NCI-H1417 (cell line): ENCODE data around the gene PNPLA2.

ENCODE experiments used
- DNase-seq, 3 experiments: peaks; one replicate each; lab custom pipeline; 2025; lab: John Stamatoyannopoulos, UW

The PNPLA2 gene

DNA sequence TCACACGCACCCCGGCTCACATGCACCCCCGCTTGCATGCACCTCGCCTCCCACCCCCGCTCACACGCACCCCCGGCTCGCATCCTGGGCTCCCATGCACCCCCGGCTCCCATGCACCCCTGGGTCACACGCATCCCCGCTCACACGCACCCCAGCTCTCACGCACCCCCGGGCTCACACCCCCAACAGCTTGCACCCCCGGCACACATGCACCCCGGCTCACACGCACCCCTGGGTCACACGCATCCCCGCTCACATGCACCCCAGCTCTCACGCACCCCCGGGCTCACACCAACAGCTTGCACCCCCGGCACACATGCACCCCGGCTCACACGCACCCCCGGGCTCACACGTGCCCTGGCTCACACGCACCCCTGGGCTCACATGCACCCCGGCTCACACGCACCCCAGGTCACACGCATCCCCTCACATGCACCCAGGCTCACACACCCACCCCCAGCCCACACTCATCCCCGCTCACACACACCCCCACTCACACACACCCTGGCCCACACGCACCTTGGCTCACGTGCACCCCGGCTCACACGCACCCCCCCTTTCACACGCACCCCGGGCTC lies 40.1 kb downstream of the PNPLA2 start:
- DNase-seq, result no peak

DNA sequence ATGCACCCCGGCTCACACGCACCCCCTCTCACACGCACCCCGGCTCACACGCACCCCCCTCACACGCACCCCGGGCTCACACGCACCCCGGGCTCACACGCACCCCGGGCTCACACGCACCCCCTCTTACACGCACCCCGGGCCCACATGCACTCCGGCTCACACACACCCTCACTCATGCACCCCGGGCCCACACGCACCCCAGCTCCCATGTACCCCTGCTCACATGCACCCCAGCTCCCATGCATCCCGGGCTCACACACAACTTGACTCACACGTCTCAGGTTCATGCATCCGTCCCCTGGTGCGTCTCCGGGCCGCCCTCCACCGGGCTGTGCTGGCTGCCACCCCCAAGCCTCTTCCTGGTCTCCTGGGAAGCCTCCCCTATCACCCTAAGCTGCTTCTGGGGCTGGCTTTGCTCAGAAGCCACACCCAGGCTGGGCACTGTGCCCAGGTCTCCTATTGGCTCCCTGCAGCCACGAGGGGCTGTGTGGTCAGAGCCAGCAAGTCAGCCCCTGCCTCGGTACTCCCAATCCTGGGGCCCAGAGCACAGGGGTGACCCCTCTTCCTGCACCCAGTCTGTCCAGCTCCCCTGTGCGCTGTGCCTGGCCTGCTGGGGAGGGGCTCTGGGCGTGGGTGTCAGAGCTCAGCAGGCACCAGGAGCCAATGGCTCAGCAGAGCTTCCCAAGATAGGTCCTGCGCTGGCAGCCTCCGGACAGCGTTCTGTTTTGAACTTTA lies 40.8 kb downstream of the PNPLA2 start:
- peak; percentile 56 to 70 (median 60) for DNase-seq

GRCh38 chr11:860234-861104 lies 41.8 kb downstream of the PNPLA2 start:
- no peak for DNase-seq

DNA sequence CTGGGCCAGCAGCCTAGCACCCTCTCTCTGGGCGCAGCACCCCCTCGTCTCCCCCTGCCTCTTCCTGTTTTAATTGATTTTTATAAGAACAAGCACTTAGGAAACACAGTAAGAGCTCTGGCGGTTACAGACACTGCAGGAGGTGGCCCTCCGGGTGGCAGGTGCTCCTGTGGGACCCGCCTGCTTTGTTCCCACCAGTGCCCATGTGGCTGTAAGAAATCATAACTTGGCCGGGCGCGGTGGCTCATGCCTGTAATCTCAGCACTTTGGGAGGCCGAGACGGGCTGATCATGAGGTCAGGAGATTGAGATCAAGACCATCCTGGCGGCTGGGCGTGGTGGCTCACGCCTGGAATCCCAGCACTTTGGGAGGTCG lies 42.4 kb downstream of the PNPLA2 start:
- DNase-seq, result peak in 2 of 3 experiments; percentile 53 to 77

- no peak for DNase-seq
These were observed 43.5 kb downstream of the PNPLA2 start for GRCh38 chr11:862081-862661.

GRCh38 chr11:862696-863022 lies 43.9 kb downstream of the PNPLA2 start:
- DNase-seq, result no peak

DNA sequence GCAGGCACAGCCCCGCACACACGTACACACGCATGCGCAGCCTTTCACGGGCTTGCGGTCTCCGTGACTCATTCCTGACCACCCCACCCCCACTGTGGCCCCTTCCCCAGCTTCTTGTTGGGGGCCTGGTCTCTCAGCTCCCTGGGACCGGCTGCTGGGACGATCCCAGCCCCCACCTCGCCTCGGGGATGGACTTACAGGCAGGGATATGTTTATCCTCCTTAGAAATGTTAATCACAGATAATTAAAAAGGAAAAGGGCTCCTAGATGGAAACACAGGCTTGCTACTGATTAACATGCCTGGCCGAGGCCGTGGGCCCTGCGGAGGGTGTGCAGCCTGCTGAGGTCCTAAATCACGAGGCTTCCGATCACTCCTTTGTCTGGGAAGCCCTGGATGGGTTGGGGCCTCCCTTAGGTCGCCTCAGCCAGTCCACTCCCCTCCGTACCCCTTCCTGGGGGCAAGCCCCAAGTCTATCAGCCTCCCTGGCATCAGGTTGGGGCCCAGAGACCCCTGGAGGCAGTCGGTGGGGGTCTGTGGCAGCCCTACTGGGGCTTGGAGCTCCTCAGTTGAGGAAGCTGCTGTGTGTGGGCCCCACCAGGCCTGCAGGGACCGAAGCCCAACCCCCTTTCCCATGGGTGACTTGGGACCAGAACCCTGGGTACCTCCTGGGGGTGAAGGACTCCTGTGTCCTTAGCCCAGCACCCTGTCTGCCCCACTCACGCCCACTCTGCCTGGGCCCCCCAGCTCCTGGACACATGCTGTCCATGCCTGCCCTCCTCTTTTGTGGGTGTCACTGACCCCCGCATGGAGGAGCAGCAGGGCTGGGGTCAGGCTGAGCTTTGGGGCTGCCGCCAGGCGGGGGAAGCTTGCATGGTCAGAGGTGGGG lies 44.6 kb downstream of the PNPLA2 start:
- no peak for DNase-seq

DNA sequence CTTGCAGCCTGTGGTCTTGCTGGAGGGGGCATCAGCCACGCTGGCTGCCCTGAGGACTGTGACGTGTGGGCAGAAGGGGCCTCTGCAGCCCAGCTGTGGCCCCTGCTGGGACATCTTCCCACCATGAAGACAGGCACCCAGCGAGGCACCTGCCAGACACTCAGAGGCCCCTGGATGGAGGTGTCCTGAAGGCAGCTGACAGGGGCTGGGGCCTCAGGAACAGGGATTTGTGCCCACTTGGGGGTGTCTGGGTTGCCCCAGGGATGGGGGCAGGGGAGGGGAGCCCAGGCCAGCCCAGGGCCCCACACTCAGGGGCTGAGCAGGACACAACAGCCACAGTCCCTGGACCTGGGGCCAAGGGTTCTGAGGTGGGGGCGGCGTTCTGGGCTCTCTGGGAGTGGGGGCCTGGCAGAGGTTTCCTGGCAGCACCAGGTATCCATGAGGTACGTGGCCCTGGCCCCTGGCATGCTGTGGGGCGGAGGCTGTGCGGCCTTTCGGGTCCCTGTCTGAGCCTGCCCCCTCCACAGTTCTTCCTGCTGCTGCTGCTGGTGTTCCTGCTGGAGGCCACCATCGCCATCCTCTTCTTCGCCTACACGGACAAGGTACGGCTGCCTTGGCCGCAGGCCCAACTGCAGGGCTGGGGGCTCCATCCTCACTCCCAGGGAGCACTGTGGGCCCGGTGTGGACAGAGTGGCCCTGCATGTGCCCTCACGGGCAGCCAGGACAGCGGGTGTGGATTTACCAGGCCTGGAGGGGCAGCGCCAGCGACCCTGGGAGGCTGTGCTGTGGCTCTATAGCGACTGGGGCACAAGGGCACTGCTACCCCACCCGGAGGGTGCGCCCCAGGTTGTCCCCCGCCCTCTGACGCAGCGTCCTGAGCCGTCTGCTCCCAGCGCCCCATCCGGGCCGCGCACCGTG lies 45.5 kb downstream of the PNPLA2 start:
- no peak for DNase-seq

- no peak for DNase-seq
These were observed 46.2 kb downstream of the PNPLA2 start for GRCh38 chr11:864898-865297.

- DNase-seq, result no peak
These were observed 47.0 kb downstream of the PNPLA2 start for GRCh38 chr11:865462-866430.

- DNase-seq, result no peak
These were observed 47.8 kb downstream of the PNPLA2 start for GRCh38 chr11:866481-866880.

- no peak for DNase-seq
These were observed 49.2 kb downstream of the PNPLA2 start for GRCh38 chr11:867856-868358.

DNA sequence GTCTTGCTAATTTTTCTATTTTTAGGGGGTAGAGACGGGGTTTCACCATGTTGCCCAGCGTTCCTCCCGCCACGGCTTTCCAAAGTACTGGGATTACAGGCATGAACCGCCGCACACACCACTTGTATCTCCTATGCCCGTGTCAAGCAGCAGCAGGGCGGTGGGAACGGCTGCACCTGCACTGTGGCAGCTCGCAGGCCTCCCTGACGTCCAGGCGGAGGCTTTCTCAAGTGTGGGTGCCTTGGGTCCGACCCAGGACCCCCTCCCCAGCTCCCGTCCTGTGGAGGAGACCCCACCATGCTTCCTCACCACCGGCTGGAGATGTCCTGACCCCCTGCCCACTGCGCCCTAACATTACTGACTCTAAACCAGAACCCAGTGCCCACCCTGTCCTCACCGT lies 49.7 kb downstream of the PNPLA2 start:
- DNase-seq, result no peak

DNA sequence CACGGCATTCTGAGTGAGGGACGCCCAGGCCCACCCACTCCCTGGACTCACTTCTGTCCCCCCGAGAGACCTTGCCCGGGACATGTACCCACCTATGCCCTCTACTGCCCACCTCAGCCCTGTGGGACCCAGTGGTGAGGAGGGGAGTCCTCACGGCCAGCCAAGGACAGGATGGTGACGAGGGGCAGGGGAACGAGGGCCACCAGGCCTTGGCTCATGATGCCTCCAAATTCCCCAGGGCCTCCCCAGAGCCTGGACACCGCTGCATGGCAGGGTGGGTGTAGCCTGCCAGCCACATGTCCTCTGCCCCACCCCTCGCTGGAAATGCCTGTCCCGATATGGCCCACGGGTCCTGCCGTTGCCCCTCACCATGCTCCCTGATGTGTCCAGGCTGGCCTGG lies 50.1 kb downstream of the PNPLA2 start:
- no peak for DNase-seq

DNA sequence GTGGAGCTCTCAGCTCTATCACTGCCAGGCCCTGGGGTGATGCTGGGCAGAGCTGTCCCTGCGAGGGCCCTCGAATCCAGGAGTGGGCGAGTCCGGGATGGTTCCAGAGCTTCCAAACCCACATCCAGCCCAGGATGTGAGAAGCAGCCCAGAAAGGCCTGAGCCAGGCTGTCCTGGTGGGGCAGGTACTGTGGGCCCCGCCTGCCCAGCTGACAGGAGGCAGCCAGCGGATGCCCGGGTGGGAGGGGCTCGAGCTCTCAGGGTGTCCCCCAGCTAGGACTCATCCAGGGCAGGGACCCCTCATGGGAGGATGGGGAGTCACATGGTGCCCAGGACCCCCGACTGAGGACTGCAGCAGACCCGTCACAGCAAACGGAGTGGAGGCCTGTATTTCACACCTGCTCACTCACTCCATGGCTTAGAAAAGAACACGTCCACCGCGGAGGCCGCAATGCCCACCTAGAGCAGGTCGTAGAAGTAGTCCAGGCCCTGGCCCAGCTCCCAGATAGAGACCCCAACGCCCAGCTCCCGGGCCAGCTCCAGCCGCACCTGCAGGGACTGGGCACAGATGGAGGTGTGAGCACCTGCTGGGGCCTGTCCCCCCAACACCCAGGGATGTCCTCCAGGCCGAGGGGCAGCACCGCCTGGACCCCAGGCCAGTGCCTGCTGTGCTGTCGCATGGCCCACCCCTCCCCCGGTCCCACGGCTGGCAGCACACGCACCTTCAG lies 50.8 kb downstream of the PNPLA2 start:
- no peak for DNase-seq

- peak in 1 of 3 experiments; percentile 20 for DNase-seq
These were observed 51.4 kb downstream of the PNPLA2 start for GRCh38 chr11:870127-870413.

- no peak for DNase-seq
These were observed 51.7 kb downstream of the PNPLA2 start for GRCh38 chr11:870418-870817.

DNA sequence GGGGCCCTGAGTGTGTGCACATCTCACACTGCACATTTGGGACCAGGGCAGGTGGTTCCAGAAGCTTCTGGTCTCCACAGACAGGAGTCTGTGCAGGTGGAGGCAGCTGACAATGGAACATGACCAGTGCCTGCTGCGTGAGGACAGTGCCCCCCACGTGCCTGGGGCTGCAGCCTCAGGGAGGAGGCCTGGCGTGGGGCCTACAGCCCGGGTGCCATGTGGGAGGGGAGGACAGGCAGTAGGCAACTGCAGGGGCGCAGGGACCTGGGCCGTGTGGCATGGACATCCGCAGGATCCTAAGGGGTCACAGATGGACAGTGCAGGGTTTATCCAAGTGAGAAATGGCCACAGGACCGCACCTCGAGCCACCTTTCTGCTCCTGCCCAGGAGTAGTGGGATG lies 52.8 kb downstream of the PNPLA2 start:
- no peak for DNase-seq

- DNase-seq, result no peak
These were observed 54.1 kb downstream of the PNPLA2 start for GRCh38 chr11:872799-873198.
